HCT116 (cell line): ENCODE results near the gene HEXIM1. TPM values are rescaled to one million over a fixed set of nuclear protein-coding genes. Genes with fewer than 3 reads are reported as not detected.

Experiments
- ATAC-seq: fragments of 200-7000 bp; cut with Tn5 transposase; 2 replicates; pipeline ENCODE4 v1.9.1; 2020; ENCODE audit warnings: mild to moderate bottlenecking, moderate library complexity
- BruUV-seq: library from RNA; stranded (reverse); fragments of 400-500 nt; replicated peaks from 2 replicates; lab custom pipeline; 2021; lab: Mats Ljungman, UMichigan
- CTCF ChIA-PET: fragments of 300-600 bp; sonication (Branson Sonifier 250); formaldehyde crosslinking; loops from one replicate; lab custom pipeline; 2021; ENCODE audit warnings: antibody characterized with exemption; lab: Charles Lee
- POLR2A ChIA-PET: fragments of 300-600, 350-600 bp; sonication (Branson Sonifier 250); formaldehyde crosslinking; loops from one replicate; lab custom pipeline; 2021; ENCODE audit warnings: antibody characterized with exemption; lab: Charles Lee
- RAD21 ChIA-PET, 2 experiments: fragments of 300-600 bp; sonication (Branson Sonifier 250); formaldehyde crosslinking; loops; one replicate each; lab custom pipeline; 2023; ENCODE audit warnings: low total read pairs in 2 of 2; ENCODE audit not compliant: uncharacterized antibody in 2 of 2, unreplicated experiment in 2 of 2, low non-redundant PET in 1 of 2; lab: Charles Lee
- DNase-seq: peaks from one replicate; pipeline ENCODE4 v3.0.0-alpha.2; 2010; ENCODE audit warnings: low read depth, low spot score
- H2AFZ ChIP-seq: fragments of 200-600 bp; shearing (Covaris generic), sonication (generic); 2 replicates; pipeline ENCODE4 v1.6.1; 2017; ENCODE audit warnings: low read depth, mixed run types, mixed read lengths, antibody characterized with exemption, low read length; ENCODE audit not compliant: poor library complexity, severe bottlenecking
- H3K27ac ChIP-seq: 2 replicates; pipeline ENCODE4 v1.5.1; 2012; ENCODE audit warnings: low read depth, low read length
- H3K27me3 ChIP-seq: fragments of 200-600 bp; sonication (generic); 2 replicates; pipeline ENCODE4 v1.6.1; 2016; ENCODE audit warnings: mixed run types, low read length, mixed read lengths; ENCODE audit not compliant: insufficient read depth
- H3K36me3 ChIP-seq, 2 experiments: fragments of 200-500 bp in 1 of 2; fragments of 200-600 bp in 1 of 2; sonication (Bioruptor generic) in 1 of 2; sonication (generic) in 1 of 2; 2 replicates each; pipeline versions ENCODE4 v1.5.1 to v1.6.1; 2014 to 2016; ENCODE audit warnings: low read length in 2 of 2, inconsistent platforms in 1 of 2, mixed read lengths in 1 of 2, mixed run types in 1 of 2; ENCODE audit not compliant: insufficient read depth in 2 of 2, control insufficient read depth in 1 of 2
- H3K4me1 ChIP-seq, 2 experiments: fragments of 200-600 bp in 1 of 2; sonication (generic) in 1 of 2; 2 replicates each; pipeline versions ENCODE4 v1.5.1 to v1.6.1; 2012 to 2017; ENCODE audit warnings: low read length in 2 of 2, inconsistent platforms in 1 of 2, mild to moderate bottlenecking in 1 of 2, mixed read lengths in 1 of 2, mixed run types in 1 of 2, moderate library complexity in 1 of 2; ENCODE audit not compliant: insufficient read depth in 2 of 2, control insufficient read depth in 1 of 2
- H3K4me2 ChIP-seq: fragments of 200-600 bp; sonication (generic); 2 replicates; pipeline ENCODE4 v1.6.1; 2017; ENCODE audit warnings: mixed run types, low read length, mixed read lengths
- H3K4me3 ChIP-seq, 2 experiments: fragments of 200-600 bp in 1 of 2; sonication (generic) in 1 of 2; replicated peaks in 1 of 2; 2 replicates each; pipeline ENCODE4 v1.5.1; 2011 to 2016; ENCODE audit warnings: low read length in 2 of 2, control low read depth in 1 of 2, low read depth in 1 of 2, mild to moderate bottlenecking in 1 of 2, mixed read lengths in 1 of 2, mixed run types in 1 of 2
- H3K79me2 ChIP-seq: fragments of 200-600 bp; sonication (generic); 2 replicates; pipeline ENCODE4 v1.6.1; 2017; ENCODE audit warnings: mild to moderate bottlenecking, mixed run types, low read length, moderate library complexity, mixed read lengths; ENCODE audit not compliant: insufficient read depth
- H3K9ac ChIP-seq: fragments of 200-600 bp; sonication (generic); 2 replicates; pipeline ENCODE4 v1.6.1; 2016; ENCODE audit warnings: low read length, mixed read lengths
- H3K9me2 ChIP-seq: fragments of 200-600 bp; sonication (generic), shearing (Covaris generic); 2 replicates; pipeline ENCODE4 v1.6.1; 2017; ENCODE audit warnings: mixed run types, mild to moderate bottlenecking, moderate library complexity; ENCODE audit not compliant: insufficient read depth
- H3K9me3 ChIP-seq, 2 experiments: fragments of 200-500 bp in 1 of 2; fragments of 200-600 bp in 1 of 2; sonication (Bioruptor generic) in 1 of 2; sonication (generic) in 1 of 2; 2 replicates each; pipeline ENCODE4 v1.6.1; 2014 to 2017; ENCODE audit warnings: low read length in 2 of 2, mixed read lengths in 2 of 2, inconsistent platforms in 1 of 2, low read depth in 1 of 2, mild to moderate bottlenecking in 1 of 2, mixed run types in 1 of 2, moderate library complexity in 1 of 2; ENCODE audit not compliant: control insufficient read depth in 1 of 2, insufficient read depth in 1 of 2
- H4K20me1 ChIP-seq: fragments of 200-600 bp; sonication (generic), shearing (Covaris generic); 2 replicates; pipeline ENCODE4 v1.6.1; 2017; ENCODE audit warnings: mixed run types, mild to moderate bottlenecking, moderate library complexity; ENCODE audit not compliant: insufficient read depth
- ATF3 ChIP-seq: IDR thresholded peaks from 2 replicates; pipeline ENCODE4 v1.6.1; 2012
- ELF1 ChIP-seq: IDR thresholded peaks from 2 replicates; pipeline ENCODE4 v1.6.1; 2012; ENCODE audit warnings: low read depth, borderline replicate concordance
- EZH2 ChIP-seq: fragments of 200-600 bp; sonication (generic); IDR thresholded peaks from 2 replicates; pipeline ENCODE4 v1.6.1; 2017; ENCODE audit warnings: antibody characterized with exemption, mixed run types
- EZH2phosphoT487 ChIP-seq: fragments of 200-600 bp; IDR thresholded peaks from 2 replicates; pipeline ENCODE4 v1.6.1; 2018; ENCODE audit warnings: antibody characterized with exemption, borderline replicate concordance
- FOSL1 ChIP-seq: IDR thresholded peaks from 2 replicates; pipeline ENCODE4 v1.6.1; 2012; ENCODE audit warnings: low read depth
- JUND ChIP-seq: IDR thresholded peaks from 2 replicates; pipeline ENCODE4 v1.6.1; 2012
- REST ChIP-seq: IDR thresholded peaks from 2 replicates; pipeline ENCODE4 v1.6.1; 2012; ENCODE audit warnings: low read depth
- SIN3A ChIP-seq: IDR thresholded peaks from 2 replicates; pipeline ENCODE4 v1.6.1; 2012; ENCODE audit warnings: low read depth
- SP1 ChIP-seq: IDR thresholded peaks from 2 replicates; pipeline ENCODE4 v1.6.1; 2012; ENCODE audit warnings: low read depth
- ZBTB33 ChIP-seq: IDR thresholded peaks from 2 replicates; pipeline ENCODE4 v1.6.1; 2011; ENCODE audit warnings: mild to moderate bottlenecking, low read length, moderate library complexity; ENCODE audit not compliant: insufficient replicate concordance; ENCODE audit errors: extremely low read depth
- ZFX ChIP-seq: fragments of 450-650 bp; IDR thresholded peaks from 2 replicates; pipeline ENCODE4 v1.6.1; 2017
- intact Hi-C: fragments of 100-400 bp; cut with micrococcal nuclease; formaldehyde crosslinking; loops from 2 replicates; pipeline ENCODE4 v1.10.0; 2022
- total RNA-seq: library from RNA; stranded (reverse); gene quantifications from one replicate; pipeline ENCODE4 v1.2.1, GENCODE V29; 2021; ENCODE audit not compliant: unreplicated experiment

Gene HEXIM1
- total RNA-seq, 1 experiment from 2014 or later = 58.0 TPM

- intact Hi-C loops = no loop called here
Measured at GRCh38 chr17:45104497-45104896, 43.8 kb upstream of the HEXIM1 start.

More at GRCh38 chr17:45104497-45104896, 43.8 kb upstream of the HEXIM1 start:
- H3K9me3 ChIP-seq = no peaks in the 10 kb centered on the region
- H3K4me1 ChIP-seq = no peaks in the 10 kb centered on the region
- no TSS peak for BruUV-seq
- RAD21 ChIA-PET = no interaction called here
- H3K9ac ChIP-seq = no peak overlapping the region
- H3K79me2 ChIP-seq = peaks cover 5% of the 10 kb centered on the region; the same call in 1 of the 2 replicates
- POLR2A ChIA-PET = no interaction called here
- H3K4me2 ChIP-seq = no peak overlapping the region
- CTCF ChIA-PET = no interaction called here
- no peaks in the 10 kb centered on the region for H3K9me2 ChIP-seq
- no peaks in the 10 kb centered on the region for H3K27me3 ChIP-seq
- H3K4me3 ChIP-seq = no peak overlapping the region
- H3K36me3 ChIP-seq = peaks cover 28 to 58% of the 10 kb centered on the region in 2 experiments
- ATAC-seq (no peak), DNase-seq (no peak)
- no peaks in the 10 kb centered on the region for H4K20me1 ChIP-seq
- H3K27ac ChIP-seq = no peak overlapping the region
- TF ChIP-seq SIN3A (no peak), SP1 (no peak), ELF1 (no peak), JUND (no peak), EZH2phosphoT487 (no peak), ZBTB33 (no peak), FOSL1 (no peak), EZH2 (no peak), ZFX (no peak), ATF3 (no peak), REST (no peak)
- no peak overlapping the region for H2AFZ ChIP-seq
